Fibroblast of the conjunctiva (primary cell): Measurements from ENCODE around the gene COX6A2.
"Not testable (repeated sequence)": the region's sequence is repeated elsewhere in the genome, so short reads cannot be mapped to it uniquely, and the experiment has no call there.

Source experiments
- DNase-seq: peaks from one replicate; pipeline ENCODE4 v3.0.0-alpha.2; 2010; ENCODE audit warnings: low read depth

COX6A2 gene

DNA sequence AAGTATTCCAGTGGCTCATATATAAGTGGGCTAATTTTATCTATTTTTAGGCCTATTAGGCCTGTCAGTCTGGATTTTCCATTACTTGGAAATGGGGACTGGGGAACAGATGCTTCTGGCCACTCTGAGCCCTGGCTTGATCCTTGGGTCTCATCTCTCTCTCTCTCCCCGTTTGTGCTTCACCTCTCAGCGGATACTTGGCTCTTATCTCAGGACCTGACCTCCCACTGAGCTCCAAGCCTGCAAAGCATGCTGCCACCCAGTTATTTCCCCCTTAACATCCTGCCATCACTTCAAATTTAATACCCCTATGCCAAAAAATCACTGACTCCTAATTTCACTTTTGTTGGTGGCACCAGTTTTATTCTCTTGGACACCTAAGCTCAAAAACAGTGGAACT, 10.3 kb upstream of the COX6A2 start:
- no peak for DNase-seq

DNA sequence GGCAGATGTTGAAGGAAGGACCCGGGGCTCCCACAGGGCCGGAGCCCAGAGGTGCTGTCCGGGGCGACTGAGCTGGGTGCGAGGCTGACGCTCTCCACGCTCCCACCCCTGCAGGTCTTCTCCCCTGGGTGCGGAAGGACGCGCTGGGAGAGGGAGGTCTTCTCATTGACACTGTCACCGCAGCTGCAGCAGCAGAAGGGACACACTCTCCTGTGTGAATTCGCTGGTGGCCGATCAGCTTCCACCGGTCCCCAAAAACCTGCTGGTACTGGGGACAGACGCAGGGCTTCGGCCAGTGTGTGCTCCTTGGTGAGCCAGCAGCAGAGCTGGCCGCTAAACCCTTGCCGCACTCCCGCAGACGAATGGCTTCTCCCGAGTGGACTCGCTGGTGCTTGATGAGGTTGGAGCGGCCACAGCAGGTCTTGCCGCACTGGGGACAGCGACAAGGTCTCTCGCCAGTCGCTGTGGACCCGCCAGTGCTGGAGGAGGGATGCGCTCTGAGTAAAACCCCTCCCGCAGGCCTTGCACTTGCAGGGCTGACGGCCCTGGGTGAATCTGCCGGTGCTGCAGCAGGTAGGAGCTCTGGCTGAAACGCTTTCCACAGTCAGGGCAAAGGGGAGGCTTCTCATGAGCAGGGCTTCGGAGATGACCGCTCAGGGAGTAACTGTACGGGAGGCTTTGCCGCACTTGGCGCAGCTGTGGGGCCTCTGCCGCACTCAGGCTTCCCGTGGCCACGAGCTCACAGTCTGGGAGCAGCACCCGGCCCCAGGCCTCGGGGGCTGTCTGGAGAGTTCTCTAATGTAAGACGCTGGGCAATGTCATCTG, 8.3 kb upstream of the COX6A2 start:
- DNase-seq = no peak

DNA sequence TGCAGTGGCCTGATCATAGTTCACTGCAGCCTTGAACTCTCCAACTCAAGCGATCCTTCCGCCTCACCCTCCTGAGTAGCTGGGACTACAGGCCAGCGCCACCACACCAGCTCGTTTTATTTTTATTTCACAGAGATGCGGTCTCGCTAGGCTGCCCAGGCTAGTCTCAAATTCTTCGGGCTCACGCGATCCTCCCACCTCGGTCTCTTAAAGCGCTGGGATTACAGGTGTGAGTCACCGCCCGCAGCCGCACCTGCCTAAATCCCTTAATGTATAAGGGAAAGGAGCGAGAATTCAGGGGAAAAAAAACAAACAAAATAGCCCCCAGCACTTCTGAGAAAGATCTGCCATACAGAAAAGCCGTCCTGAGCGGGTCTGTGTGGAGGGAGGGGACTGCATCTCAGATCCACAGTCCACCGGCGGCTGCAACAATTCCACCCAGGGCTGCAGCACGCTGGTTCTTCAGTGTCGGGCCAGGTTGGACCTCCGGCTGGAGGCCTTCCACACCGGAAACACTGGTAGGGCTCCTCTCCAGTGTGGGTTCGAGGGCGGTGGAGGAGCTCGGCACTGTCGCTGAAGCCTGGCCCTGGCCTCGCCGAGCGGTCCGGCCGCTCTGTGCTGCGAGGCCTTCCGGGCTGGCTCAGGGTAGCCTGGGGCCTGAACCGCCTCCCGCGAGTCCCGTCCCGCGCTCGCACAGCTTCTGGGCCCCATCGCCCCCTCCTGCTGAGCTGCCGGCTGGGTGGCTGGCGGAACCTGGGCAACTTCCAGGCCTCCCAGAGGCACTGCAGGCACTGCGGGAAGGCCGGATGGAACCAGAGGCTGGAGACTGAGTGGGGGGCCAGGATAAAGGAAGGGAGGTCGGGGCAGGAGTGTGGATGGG, 7.4 kb upstream of the COX6A2 start:
- no peak for DNase-seq

DNA sequence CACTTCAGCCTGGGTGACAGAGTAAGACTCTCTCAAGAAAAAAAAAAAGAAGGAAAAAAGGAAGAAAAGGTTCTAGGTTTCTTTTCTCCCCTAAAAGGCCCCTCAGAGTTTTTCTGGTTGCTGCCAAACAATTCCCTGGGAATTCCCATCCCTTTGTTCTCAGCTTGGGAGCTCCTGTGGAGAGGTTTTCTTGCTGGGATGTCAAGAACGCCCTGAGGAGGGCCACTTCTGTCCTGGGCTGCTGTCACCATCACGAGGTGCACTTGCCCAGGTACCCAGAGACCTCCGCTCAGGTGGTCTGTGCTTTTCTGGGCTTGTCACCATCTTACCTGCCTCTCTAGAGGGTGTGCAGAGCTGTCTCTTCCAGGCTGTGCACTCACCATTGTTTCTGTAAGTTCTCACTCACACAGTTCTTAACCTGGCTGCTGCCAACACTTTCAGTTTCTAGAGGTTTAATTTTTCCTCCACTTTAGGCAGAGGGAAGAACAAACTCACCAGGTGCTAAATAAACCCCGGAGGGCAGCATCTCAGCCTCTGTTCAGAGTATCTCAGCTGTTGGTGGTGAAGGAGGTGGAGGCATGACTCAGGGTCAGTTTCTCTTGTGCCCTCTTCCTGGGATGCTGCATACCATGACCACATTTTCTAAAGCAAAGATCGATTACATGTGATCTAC, 2.4 kb upstream of the COX6A2 start:
- DNase-seq = no peak

DNA sequence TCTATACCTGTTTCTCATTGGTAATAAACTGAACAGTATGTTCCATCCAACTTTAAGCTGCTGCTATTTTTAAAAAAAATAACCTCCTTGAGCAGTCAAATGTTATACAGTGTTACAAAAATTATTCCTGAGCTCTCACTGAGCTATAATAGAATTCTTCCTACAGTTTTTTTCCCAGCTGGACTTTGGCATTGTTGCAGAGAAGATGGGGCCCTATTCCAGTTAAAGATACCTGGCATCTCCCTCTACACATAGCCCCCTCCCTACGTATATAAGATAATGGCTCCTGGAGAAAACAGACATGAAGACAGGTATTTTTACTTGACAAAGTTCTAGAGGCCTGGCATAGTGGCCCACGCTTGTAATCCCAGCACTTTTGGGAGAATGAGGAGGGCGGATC, 1.6 kb upstream of the COX6A2 start:
- DNase-seq = no peak

DNA sequence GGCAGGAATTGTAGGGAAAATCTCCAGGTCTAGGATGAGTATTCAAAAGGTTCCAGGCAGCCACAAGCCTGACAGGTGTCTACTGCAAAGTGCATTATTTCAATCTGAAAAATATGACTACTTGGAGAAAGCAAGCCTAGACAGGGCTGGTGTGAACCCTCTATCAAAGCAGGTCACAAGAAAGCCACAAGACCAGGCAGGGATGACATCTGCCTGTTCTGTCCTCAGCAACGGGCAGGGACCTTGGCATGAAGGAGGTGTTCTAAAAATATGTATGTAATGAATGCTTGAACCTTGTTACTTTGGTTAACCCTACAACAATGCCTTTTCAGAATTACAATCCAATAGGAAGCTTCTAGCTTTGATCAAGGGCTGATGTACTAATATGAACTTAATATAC, 1.2 kb upstream of the COX6A2 start:
- DNase-seq = no peak

DNA sequence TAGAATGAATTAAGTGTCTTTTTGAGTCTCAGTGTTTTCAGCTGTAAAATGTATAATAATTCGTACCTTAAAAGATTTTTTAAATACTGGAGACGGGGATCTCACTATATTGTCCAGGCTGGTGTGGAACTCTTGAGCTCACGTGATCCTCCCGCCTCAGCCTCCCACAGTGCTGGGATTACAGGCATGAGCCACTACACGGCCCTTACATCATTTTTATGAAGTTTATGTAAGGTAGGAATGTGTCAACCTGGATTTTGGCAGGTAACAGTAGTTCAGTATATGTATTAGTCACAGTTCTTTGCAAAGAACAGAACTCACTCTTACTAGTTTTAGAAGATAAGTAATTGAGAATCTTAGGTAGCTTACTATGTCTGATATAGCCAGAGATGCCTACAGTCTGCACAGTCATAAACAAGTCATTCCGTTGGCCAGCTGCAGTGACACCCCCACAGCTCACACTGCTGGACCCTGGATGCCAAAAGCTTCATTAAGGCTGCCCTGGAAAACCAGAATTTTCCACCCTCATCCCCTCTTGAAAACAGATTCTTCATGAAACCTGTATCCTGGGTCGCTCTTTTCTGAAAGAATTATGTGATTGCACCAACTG, 583 bp upstream of the COX6A2 start:
- no peak for DNase-seq

DNA sequence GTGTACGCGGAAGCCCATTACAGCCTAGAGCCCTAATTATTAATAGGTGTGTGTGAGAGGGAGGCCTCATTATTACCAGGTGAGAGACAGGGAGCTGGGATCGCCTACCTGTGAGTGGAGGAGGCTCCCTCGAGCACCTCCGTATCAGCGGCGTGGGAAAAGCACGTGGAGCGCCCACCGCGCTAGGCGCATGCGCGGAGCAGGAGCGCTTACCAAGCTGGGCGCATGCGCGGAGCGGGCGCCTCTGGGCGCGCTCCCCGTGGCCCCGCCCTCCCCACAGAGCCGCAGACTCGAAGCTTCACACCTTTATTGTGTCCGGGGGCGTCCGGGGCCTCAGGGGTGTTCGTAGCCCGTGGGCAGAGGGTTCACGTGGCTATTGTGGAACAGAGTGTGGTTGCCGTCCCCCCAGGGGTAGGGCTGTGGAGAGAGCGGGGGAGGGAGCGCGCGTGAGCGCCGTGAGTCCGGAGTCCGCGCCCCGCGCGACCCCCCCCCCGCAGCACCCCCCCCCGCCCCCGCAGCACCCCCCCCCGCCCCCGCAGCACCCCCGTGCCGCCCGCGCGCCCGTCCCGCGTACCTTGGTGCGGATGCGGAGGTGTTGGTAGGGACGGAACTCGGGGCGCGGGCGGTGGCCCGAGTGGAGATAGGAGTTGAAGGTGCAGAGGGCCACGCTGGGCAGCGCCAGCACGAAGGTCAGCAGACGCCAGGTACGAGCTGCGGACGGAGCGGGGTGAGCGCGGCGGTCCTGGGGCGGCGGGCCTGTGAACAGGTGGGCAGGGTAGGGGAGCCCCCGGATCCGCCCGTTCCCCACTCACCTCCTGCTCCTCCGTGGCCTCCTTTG, 500 bp downstream of the COX6A2 start:
- peak; percentile 2 for DNase-seq

DNA sequence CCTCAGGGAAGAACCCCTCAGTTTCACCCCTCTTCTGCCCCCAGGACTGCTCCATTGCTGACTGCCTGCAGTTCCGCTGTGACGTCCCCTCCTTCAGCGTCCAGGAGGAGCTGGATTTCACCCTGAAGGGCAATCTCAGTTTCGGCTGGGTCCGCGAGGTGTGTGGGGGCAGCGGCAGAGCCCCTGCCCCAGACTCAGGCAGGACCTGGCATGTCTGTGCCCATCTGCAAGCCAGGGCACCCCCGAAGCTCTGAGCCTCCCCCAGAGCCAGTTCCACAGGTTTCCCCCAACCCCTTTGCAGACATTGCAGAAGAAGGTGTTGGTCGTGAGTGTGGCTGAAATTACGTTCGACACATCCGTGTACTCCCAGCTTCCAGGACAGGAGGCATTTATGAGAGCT, 4.4 kb downstream of the COX6A2 start:
- DNase-seq = no peak

DNA sequence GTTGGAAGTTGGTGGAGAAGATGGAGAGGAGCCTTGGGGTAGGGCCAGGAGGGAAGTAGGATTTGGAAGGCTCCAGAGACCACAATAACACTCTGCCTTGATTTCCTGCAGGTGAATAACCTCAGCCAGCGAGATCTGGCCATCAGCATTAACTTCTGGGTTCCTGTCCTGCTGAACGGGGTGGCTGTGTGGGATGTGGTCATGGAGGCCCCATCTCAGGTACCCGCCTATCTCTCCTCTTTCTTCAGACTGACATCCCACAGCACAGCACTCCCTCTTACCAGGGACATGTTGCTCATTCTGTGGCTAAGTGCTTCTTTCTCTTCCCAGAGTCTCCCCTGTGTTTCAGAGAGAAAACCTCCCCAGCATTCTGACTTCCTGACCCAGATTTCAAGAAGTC, 4.9 kb downstream of the COX6A2 start:
- no peak for DNase-seq

DNA sequence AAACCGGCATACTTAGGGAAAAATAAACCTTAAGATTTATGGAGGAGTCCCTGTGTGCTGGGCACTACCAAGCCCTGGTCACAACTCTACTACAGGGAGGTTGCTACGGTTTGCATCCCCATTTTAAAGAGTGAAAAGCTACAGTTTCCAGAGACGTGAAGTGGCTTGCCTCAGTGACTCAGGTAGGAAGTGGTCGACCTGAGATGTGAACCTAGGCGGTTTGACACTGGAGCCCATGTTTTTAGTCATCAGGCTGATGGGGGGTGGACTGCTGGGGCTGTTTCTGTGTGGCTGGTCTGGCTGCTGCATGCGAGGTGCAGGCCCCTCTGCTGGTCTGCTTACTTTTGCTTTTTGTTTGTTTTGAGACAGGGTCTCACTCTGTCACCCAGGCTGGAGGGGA, 6.6 kb downstream of the COX6A2 start:
- DNase-seq = no peak

DNA sequence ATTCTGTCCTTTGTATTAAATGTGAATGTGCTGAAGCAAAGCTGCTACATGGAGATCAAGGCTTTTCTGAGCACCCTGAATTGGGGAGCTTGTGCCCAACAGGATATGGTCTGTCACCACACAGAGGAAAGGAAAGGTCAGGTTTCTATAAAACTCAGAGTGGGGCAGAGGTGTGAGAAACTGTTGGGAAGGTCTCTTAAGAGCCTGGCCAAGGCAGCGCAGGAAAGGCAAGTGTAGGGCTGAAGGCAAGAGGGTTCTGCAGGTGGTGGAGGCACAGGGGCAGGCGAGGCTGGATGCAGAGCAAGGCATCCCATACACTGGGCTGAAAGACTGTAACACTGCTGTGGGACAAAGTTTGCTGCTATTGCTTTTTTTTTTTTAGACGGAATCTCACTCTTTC, 8.1 kb downstream of the COX6A2 start:
- DNase-seq = no peak

DNA sequence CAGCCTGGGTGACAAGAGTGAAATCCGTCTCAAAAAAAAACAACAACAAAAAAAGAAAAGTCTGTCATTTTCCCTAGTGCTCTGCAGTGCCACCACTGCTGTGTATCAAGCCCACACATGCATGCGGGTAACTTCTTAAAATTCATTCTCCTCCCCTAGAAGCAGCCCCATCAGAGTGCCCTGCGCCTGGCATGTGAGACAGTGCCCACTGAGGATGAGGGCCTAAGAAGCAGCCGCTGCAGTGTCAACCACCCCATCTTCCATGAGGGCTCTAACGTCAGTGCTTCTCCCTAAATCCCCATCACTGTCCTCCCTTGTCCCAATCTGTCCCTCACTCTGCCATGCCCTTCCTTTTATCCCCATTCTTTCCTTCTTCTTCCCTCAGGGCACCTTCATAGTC, 10.2 kb downstream of the COX6A2 start:
- no peak for DNase-seq

DNA sequence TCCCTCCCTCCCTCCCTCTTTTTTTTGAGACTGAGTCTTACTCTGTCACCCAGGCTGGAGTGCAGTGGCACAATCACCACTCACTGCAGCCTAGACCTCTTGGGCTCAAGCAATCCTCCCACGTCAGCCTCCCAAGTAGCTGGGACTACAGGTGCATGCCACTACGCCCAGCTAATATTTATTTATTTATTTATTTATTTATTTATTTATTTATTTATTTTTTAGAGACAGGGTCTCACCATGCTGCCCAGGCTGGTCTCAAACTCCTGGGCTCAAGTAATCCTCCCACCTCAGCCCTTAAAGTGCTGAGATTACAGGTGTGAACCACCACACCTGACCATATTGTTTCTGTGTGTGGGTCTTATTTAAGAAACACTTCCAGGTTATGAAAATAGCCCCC, 11.1 kb downstream of the COX6A2 start:
- DNase-seq = not testable (repeated sequence)

DNA sequence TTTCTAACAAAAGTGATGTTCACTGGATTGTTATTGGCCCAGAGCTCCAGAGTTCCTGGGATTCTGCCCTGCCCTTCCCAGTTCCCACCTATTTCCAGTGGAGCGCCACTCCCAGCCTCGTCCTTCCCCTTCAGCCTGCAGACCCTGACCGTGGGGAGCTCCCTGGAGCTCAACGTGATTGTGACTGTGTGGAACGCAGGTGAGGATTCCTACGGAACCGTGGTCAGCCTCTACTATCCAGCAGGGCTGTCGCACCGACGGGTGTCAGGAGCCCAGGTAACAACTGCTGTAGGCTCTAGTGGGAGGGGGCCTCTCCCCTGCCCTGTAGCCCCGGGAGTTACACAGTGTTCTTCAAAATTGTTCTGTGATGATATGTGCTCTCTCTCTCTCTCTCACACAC, 11.8 kb downstream of the COX6A2 start:
- DNase-seq = no peak

DNA sequence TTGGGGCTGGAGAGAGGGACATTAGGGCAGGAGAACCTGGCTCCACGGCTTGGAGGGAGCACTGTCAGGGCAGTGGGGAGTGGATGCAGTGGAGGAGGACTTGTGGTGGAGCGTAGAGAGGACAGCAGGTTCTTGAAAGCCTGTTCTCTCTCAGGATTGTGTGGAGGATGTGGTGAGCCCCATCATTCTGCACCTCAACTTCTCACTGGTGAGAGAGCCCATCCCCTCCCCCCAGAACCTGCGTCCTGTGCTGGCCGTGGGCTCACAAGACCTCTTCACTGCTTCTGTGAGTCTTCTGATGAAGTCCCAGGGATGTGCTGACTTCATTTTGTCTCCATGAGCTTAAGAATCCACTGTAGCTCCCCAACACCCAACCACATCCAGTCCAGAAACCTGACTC, 13.5 kb downstream of the COX6A2 start:
- no peak for DNase-seq

DNA sequence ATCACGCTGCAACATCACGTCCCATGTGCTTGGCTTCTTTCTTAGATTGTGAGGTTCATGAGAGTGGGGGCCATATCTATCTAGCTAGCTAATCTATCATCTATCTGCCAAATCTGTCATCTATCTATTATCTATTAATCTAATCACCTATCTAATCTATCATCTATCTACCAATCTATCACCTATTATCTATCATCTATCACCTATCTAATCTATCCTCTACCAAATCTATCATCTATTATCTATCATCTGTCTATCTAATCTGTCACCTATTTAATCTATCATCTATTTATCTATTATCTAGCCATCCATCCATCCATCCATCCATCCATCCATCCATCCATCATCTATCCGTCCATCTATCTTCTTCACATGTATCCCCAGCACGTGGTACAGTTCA, 14.2 kb downstream of the COX6A2 start:
- DNase-seq = no peak

DNA sequence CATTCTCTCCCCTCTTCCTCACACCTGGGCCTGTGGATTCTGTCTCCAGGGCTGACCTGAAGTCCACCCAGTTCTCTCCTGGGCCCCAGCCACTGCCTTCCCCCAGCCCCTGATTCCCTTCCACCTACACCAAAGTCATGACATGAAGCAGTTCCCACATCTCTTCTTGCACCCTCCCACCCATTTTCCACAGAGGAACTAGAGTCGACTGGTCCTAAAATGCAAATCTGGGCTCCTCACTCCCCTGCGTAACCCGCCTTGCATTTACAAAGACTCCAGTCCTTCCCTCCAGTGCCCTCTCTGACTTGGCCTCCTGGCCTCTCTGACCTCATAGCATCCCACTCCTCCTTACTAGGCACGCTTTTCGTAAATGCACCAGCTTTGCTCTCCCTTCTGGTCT, 14.8 kb downstream of the COX6A2 start:
- no peak for DNase-seq

DNA sequence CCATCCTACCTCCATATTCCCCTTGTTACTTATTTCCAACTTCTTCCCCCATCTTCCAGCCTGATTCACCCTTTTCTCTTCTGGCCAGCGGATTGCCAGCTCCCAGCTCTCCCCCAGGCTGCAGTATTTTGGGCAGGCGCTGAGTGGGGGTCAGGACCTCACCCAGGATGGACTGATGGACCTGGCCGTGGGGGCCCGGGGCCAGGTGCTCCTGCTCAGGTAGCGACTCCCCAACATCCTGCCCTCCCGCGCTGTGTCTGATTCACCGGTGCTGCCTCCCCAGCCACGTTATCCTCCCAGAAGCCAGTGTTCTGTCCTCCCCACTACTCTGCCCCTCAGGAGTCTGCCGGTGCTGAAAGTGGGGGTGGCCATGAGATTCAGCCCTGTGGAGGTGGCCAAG, 15.4 kb downstream of the COX6A2 start:
- no peak for DNase-seq

DNA sequence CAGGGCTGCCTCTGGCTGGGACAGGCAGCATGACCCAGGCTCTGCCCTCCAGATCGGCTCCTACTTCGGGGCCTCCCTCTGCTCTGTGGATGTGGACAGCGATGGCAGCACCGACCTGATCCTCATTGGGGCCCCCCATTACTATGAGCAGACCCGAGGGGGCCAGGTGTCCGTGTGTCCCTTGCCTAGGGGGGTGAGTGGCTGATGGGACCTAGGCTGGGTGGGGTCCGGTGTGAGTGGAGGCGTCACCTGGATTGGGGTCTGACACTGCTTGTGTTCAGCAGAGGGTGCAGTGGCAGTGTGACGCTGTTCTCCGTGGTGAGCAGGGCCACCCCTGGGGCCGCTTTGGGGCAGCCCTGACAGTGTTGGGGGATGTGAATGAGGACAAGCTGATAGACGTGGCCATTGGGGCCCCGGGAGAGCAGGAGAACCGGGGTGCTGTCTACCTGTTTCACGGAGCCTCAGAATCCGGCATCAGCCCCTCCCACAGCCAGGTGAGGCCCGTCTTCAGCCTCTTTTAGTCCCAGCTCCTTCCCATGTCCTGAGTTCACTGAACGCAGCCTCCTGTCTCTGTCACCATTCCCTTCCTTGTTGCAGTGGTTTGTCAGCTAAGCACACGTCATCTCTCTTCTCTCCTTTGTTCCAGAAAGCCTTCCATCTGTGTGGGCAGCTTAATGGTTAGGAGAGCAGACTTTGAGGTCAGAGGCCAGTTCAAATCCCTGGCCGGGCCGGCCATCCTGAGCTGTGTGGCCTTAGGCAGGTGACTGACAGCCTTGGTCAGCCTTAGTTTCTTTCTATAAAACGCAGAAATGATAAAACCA, 16.9 kb downstream of the COX6A2 start:
- DNase-seq = no peak

DNA sequence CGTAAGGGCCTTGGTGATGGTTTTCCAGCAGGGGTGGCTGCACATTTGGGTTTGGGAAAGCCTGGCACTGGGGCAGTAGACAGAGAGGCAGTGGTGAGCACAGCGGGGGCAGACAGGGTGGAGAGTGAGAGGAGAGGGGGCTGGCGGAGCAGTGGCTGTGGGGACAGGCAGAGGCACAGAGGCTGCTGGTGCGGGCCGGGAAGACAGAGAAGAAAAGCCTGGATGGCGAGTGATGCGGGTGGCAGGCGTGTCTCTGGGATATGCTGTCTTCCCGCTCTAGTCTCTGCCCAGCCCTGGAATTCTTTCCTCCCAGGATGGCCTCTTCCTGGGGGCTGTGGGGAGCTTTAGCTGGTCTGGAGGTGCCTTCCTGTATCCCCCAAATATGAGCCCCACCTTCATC, 18.1 kb downstream of the COX6A2 start:
- no peak for DNase-seq
